AG09309 (cell line): ENCODE results near the gene EHMT1.

Experiments
- DNase-seq: peaks from one replicate; pipeline ENCODE4 v3.0.0-alpha.2; 2010; ENCODE audit warnings: low read depth
- H3K4me3 ChIP-seq: 2 replicates; pipeline ENCODE4 v1.5.1; 2011; ENCODE audit warnings: mild to moderate bottlenecking, low read depth, low read length, moderate library complexity; ENCODE audit not compliant: control insufficient read depth
- CTCF ChIP-seq: IDR thresholded peaks from 2 replicates; pipeline ENCODE4 v1.5.1; 2011; ENCODE audit warnings: mild to moderate bottlenecking, low read depth, low read length, inconsistent platforms; ENCODE audit not compliant: insufficient read depth, control insufficient read depth; ENCODE audit errors: missing control alignments

Gene EHMT1

GRCh38 chr9:137750566-137750965, 131.8 kb downstream of the EHMT1 start:
- DNase-seq: no peak
- H3K4me3 ChIP-seq: no peak overlapping the region
- TF ChIP-seq CTCF: no peak

DNA sequence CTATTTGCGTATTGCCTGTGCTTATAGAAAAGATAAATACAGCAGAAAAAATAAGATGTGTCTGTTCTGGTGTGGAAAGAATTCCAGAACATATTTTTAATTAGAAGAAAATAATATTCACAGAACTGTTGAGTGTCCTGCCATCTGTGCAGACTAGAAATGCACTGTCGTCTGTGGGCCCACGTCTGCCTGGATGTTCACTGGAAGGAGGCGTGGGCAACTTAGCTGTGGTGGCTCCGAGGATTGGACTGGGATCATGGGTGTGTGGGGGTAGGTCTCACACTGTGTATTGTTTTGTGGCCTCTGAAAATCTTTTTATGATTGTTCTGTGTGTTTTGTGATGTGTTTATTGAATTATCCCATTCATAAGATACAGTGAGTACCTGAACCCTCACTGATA, 132.8 kb downstream of the EHMT1 start:
- no peak for DNase-seq
- no peak overlapping the region for H3K4me3 ChIP-seq
- TF ChIP-seq CTCF: no peak

DNA sequence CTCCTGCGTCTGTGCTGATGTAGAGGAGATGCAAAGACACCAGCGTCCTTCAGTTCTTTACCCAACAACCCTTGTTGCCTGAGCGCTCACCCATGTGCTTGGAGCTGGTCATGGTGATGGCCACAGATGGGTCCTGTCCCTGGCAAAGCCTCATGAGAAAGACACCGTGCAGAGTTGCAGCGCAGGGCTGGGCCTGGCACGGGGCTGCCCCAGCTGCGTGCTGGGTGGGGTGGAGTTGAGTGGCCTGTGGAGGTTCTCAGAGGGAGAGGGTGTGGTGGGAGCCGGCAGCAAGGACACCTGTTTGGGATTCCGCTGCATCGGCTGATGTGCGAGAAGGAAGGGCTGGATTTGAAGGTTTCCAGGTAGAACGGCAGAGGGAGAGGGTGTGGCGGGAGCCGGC, 133.6 kb downstream of the EHMT1 start:
- no peak for TF ChIP-seq CTCF
- DNase-seq: no peak
- no peak overlapping the region for H3K4me3 ChIP-seq

DNA sequence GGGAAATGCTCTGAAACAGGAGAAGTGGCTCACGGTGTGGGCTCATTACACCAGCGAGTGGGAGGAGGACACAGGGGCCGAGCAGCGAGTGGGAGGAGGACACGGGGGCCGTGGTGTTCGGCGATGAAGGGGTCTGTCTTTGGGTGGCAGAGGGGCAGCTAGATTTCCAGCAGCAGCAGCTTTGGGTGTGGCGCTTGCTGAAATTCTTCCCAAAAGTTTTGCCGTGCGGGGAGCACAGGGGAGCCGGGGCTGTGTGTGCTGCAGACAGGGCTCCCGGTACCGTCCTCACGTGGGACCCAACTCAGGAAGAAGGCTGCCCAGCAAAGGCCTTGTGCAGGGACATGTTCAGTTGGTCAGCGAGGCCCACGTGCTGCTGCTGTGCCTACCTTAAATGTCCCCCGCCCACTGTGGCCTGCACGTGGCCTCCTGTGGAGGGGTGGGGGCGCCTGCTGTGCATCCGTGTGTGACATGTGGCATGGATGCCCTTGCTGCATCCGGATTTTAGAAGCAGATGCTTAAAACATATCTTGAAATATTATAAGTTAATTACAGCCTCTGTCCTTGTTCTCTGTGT, 134.5 kb downstream of the EHMT1 start:
- TF ChIP-seq CTCF: no peak
- DNase-seq: no peak

DNA sequence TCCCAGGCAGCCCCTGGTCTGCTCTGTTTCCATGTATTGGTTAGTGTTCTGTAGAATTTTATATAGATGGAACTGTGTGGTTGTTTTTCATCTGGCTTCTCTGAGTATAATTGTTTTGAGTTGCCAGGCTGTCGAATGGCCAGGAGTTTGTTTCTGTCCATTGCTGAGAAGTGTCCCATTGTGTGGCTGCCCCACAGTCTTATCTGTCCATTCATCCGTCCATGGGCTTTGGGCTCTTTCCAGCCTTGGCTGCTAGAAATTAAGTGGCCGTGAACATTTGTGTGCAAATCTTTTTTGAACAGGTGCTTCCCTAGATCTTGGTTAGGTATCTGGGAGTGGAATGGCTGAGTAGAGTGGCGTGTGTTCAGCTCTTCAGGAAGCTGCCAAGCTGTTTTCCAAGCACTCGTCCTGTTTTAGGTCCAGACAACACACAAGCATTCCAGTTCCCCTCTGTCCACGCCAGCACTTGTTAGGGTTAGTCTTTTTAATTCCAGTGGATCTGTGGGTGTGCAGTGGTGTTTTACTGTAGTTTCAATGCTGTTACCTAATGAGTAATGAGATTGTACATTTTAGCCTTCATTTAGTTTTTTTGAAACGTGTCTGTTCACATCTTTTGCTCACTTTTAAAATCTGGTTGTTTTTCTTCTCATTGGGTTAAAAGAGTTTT, 136.6 kb downstream of the EHMT1 start:
- no peak overlapping the region for H3K4me3 ChIP-seq
- DNase-seq: no peak
- no peak for TF ChIP-seq CTCF

More for the DNA sequence above, 134.5 kb downstream of the EHMT1 start:
- no peak overlapping the region for H3K4me3 ChIP-seq

GRCh38 chr9:137756045-137756744, 137.4 kb downstream of the EHMT1 start:
- TF ChIP-seq CTCF: no peak
- no peak overlapping the region for H3K4me3 ChIP-seq
- DNase-seq: no peak

- DNase-seq: no peak
- no peak for TF ChIP-seq CTCF
- no peak overlapping the region for H3K4me3 ChIP-seq
Measured at GRCh38 chr9:137757139-137757538, 138.3 kb downstream of the EHMT1 start.
